Measurements from ENCODE around the gene PPP1R3E.

- no peak for TF ChIP-seq CTCF (IDR thresholded peaks at IDR 0.05)
- TF ChIP-seq POLR2AphosphoS5 (IDR thresholded peaks at IDR 0.05), result no peak
- no peak for TF ChIP-seq POLR2A (IDR thresholded peaks at IDR 0.05)
- TF ChIP-seq EP300 (IDR thresholded peaks at IDR 0.05; ENCODE audit: low read depth), result no peak
These were observed 7.9 kb upstream of the PPP1R3E start for GRCh38 chr14:23310546-23310945.
